HG02571 (cell line): ENCODE results near the gene ROCK2.

Experiments used
- ATAC-seq: cut with Tn5 transposase; IDR thresholded peaks from one replicate; pipeline ENCODE4 v1.9.1; 2021; ENCODE audit warnings: mild to moderate bottlenecking, moderate library complexity; ENCODE audit not compliant: unreplicated experiment

ROCK2 gene

GRCh38 chr2:11312770-11313471, 31.5 kb downstream of the ROCK2 start:
- no peak for ATAC-seq

GRCh38 chr2:11311543-11311942, 32.9 kb downstream of the ROCK2 start:
- no peak for ATAC-seq

GRCh38 chr2:11310212-11310611, 34.2 kb downstream of the ROCK2 start:
- no peak for ATAC-seq

GRCh38 chr2:11309706-11310105, 34.7 kb downstream of the ROCK2 start:
- no peak for ATAC-seq

- no peak for ATAC-seq
Measured at GRCh38 chr2:11307764-11308415, 36.5 kb downstream of the ROCK2 start.

GRCh38 chr2:11305958-11306357, 38.5 kb downstream of the ROCK2 start:
- no peak for ATAC-seq

- ATAC-seq = no peak
Measured at GRCh38 chr2:11305338-11305737, 39.1 kb downstream of the ROCK2 start.

- ATAC-seq = no peak
Measured at GRCh38 chr2:11304476-11304875, 40.0 kb downstream of the ROCK2 start.

GRCh38 chr2:11303290-11304013, 41.0 kb downstream of the ROCK2 start:
- no peak for ATAC-seq

GRCh38 chr2:11299439-11299838, 45.0 kb downstream of the ROCK2 start:
- no peak for ATAC-seq

GRCh38 chr2:11298592-11298991, 45.8 kb downstream of the ROCK2 start:
- no peak for ATAC-seq

- no peak for ATAC-seq
Measured at GRCh38 chr2:11296401-11296800, 48.0 kb downstream of the ROCK2 start.

GRCh38 chr2:11292464-11293255, 51.8 kb downstream of the ROCK2 start:
- ATAC-seq = no peak

- ATAC-seq = no peak
Measured at GRCh38 chr2:11290713-11291112, 53.7 kb downstream of the ROCK2 start.

GRCh38 chr2:11290211-11290610, 54.2 kb downstream of the ROCK2 start:
- no peak for ATAC-seq

- ATAC-seq = no peak
Measured at GRCh38 chr2:11288431-11288830, 56.0 kb downstream of the ROCK2 start.

GRCh38 chr2:11286749-11287148, 57.7 kb downstream of the ROCK2 start:
- ATAC-seq = no peak

- ATAC-seq = no peak
Measured at GRCh38 chr2:11286323-11286722, 58.1 kb downstream of the ROCK2 start.

GRCh38 chr2:11285499-11285898, 58.9 kb downstream of the ROCK2 start:
- ATAC-seq = no peak

GRCh38 chr2:11281186-11281585, 63.2 kb downstream of the ROCK2 start:
- ATAC-seq = no peak

- ATAC-seq = no peak
Measured at GRCh38 chr2:11280713-11281112, 63.7 kb downstream of the ROCK2 start.
